Measurements from ENCODE around the gene ATP5ME.

The ATP5ME gene

DNA sequence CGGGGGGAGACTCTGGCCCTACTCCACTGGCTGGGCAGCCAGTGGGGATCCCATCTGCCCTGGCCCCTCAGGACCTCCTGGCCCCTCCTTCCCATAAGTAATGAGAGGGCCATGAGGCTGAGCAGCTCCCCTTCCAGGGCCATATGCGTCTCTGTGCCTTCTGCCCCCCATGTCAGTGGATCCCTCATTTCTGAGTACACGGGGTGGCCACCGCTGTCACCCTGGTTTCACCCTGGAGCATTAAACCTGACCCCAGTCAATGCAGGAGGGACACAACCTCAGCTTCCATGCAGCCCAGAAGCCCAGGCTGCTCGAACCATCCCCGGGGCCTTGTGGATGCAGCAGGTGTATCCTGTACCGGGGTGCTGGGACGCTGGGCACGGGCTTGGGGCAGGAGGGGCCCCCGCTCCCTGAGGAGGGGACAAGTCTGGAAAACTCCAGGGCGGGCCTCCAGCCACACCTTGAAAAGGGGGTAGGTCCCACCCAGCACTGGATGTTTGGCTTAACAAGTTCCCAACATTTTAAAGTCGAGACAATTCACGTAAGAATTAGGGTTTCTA is 24.2 kb downstream of the ATP5ME start:
- Histone ChIP-seq H4K20me1 (ENCODE audit: control insufficient read depth, insufficient read depth, low read depth, low read length) (no peaks in the 10 kb centered on the region), H3K27ac (ENCODE audit: low read depth, low read length) (no peak overlapping the region), H3K79me2 (ENCODE audit: control insufficient read depth, low read length) (no peaks in the 10 kb centered on the region), H3K36me3 (ENCODE audit: control insufficient read depth, low read length) (no peaks in the 10 kb centered on the region), H3K4me2 (ENCODE audit: low read length) (no peak overlapping the region), H3K4me3 (ENCODE audit: low read length) (no peak overlapping the region), H3K4me1 (ENCODE audit: control insufficient read depth, low read length) (no peaks in the 10 kb centered on the region), H3K9me2 (replicated peaks; ENCODE audit: control insufficient read depth, low read length) (no peaks in the 10 kb centered on the region), H3K27me3 (ENCODE audit: control insufficient read depth, low read length) (no peaks in the 10 kb centered on the region), H3F3A (ENCODE audit: control insufficient read depth, insufficient read depth) (no peaks in the 10 kb centered on the region), H3K9me3 (ENCODE audit: control insufficient read depth, insufficient read depth, low read length) (no peaks in the 10 kb centered on the region; the same call in 1 of the 2 replicates)
- TF ChIP-seq EZH2phosphoT487 (IDR thresholded peaks at IDR 0.05; ENCODE audit: borderline replicate concordance, low read length), result no peak
- TF ChIP-seq, protein P1, sequence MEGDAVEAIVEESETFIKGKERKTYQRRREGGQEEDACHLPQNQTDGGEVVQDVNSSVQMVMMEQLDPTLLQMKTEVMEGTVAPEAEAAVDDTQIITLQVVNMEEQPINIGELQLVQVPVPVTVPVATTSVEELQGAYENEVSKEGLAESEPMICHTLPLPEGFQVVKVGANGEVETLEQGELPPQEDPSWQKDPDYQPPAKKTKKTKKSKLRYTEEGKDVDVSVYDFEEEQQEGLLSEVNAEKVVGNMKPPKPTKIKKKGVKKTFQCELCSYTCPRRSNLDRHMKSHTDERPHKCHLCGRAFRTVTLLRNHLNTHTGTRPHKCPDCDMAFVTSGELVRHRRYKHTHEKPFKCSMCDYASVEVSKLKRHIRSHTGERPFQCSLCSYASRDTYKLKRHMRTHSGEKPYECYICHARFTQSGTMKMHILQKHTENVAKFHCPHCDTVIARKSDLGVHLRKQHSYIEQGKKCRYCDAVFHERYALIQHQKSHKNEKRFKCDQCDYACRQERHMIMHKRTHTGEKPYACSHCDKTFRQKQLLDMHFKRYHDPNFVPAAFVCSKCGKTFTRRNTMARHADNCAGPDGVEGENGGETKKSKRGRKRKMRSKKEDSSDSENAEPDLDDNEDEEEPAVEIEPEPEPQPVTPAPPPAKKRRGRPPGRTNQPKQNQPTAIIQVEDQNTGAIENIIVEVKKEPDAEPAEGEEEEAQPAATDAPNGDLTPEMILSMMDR (IDR thresholded peaks at IDR 0.05; ENCODE audit: low read depth, low read length, poor library complexity, severe bottlenecking), result no peak

- Histone ChIP-seq H3K4me1 (ENCODE audit: control insufficient read depth, low read length) (no peaks in the 10 kb centered on the region), H3K4me3 (ENCODE audit: low read length) (no peak overlapping the region), H3K27ac (ENCODE audit: low read depth, low read length) (no peak overlapping the region), H3K27me3 (ENCODE audit: control insufficient read depth, low read length) (no peaks in the 10 kb centered on the region), H3K9me2 (replicated peaks; ENCODE audit: control insufficient read depth, low read length) (no peaks in the 10 kb centered on the region), H3K4me2 (ENCODE audit: low read length) (no peak overlapping the region), H3K79me2 (ENCODE audit: control insufficient read depth, low read length) (no peaks in the 10 kb centered on the region), H3K9me3 (ENCODE audit: control insufficient read depth, insufficient read depth, low read length) (no peaks in the 10 kb centered on the region; the same call in 1 of the 2 replicates), H3F3A (ENCODE audit: control insufficient read depth, insufficient read depth) (no peaks in the 10 kb centered on the region), H3K36me3 (ENCODE audit: control insufficient read depth, low read length) (no peaks in the 10 kb centered on the region), H4K20me1 (ENCODE audit: control insufficient read depth, insufficient read depth, low read depth, low read length) (no peaks in the 10 kb centered on the region)
- TF ChIP-seq EZH2phosphoT487 (IDR thresholded peaks at IDR 0.05; ENCODE audit: borderline replicate concordance, low read length), result no peak
- TF ChIP-seq, protein P1 (IDR thresholded peaks at IDR 0.05; ENCODE audit: low read depth, low read length, poor library complexity, severe bottlenecking), result no peak
Observed at GRCh38 chr4:649293-649625, 24.8 kb downstream of the ATP5ME start.

DNA sequence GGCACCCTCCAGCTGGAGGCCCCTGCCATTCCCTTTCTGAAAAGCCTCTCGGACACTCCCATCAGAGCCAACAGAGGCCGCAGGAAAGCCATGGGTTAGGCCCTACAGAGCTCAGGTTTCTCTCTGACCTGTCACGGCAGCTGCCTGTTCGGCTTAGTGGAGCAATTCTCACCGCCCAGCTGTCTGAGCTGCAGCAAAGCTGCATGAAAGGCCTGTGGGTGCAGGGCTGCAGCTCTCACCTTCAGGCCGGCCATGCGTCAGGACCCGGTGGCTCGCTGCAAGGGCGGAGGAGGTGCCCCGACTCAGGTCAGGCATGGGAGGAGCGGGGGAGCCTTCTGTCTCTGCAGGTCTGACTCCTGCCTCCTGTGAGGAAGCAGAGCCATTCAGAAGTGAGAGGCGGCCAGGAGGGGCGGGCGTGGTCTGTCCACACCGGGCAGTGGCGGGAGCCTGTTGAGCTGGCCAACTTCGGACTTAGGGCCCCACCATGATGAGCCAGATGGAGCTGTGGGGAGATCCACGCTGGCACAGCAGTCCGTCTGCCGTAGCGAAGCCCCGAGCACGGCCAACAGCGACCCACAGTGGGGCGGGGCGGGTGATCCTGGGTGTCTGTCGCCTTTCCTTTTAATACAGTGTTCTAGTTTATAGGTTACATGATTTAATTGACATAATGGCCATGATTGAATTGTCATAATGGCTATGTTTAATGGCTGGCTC is 25.3 kb downstream of the ATP5ME start:
- Histone ChIP-seq H3K4me1 (ENCODE audit: control insufficient read depth, low read length) (no peaks in the 10 kb centered on the region), H3K36me3 (ENCODE audit: control insufficient read depth, low read length) (no peaks in the 10 kb centered on the region), H3K4me2 (ENCODE audit: low read length) (no peak overlapping the region), H4K20me1 (ENCODE audit: control insufficient read depth, insufficient read depth, low read depth, low read length) (no peaks in the 10 kb centered on the region), H3F3A (ENCODE audit: control insufficient read depth, insufficient read depth) (no peaks in the 10 kb centered on the region), H3K4me3 (ENCODE audit: low read length) (no peak overlapping the region), H3K9me2 (replicated peaks; ENCODE audit: control insufficient read depth, low read length) (no peaks in the 10 kb centered on the region), H3K27ac (ENCODE audit: low read depth, low read length) (no peak overlapping the region), H3K9me3 (ENCODE audit: control insufficient read depth, insufficient read depth, low read length) (no peaks in the 10 kb centered on the region; the same call in 1 of the 2 replicates), H3K79me2 (ENCODE audit: control insufficient read depth, low read length) (no peaks in the 10 kb centered on the region), H3K27me3 (ENCODE audit: control insufficient read depth, low read length) (no peaks in the 10 kb centered on the region)
- TF ChIP-seq, protein P1 (IDR thresholded peaks at IDR 0.05; ENCODE audit: low read depth, low read length, poor library complexity, severe bottlenecking), result no peak
- no peak for TF ChIP-seq EZH2phosphoT487 (IDR thresholded peaks at IDR 0.05; ENCODE audit: borderline replicate concordance, low read length)

All from DOHH2 (cell line).